Colonic mucosa (tissue), 4 donors: ENCODE measurements around the gene FRMPD1. TPM values are rescaled to one million over a fixed set of nuclear protein-coding genes. Genes with fewer than 3 reads are reported as not detected.

ENCODE experiments used
- DNase-seq: peaks from one replicate; pipeline ENCODE4 v3.0.0-alpha.2; 2020
- H3K27ac ChIP-seq: fragments of 200-600 bp; one replicate; pipeline ENCODE4 v1.8.0; 2021
- H3K27me3 ChIP-seq: fragments of 200-600 bp; one replicate; pipeline ENCODE4 v1.8.0; 2021
- H3K36me3 ChIP-seq: fragments of 200-600 bp; one replicate; pipeline ENCODE4 v1.8.0; 2021
- H3K4me1 ChIP-seq: fragments of 200-600 bp; one replicate; pipeline ENCODE4 v1.8.0; 2021; ENCODE audit warnings: mild to moderate bottlenecking
- H3K4me3 ChIP-seq: fragments of 200-600 bp; one replicate; pipeline ENCODE4 v1.8.0; 2021
- H3K9ac ChIP-seq, 2 donors: one replicate each; pipeline ENCODE4 v1.7.0; 2013; ENCODE audit warnings: control low read depth in 2 of 2, low read depth in 2 of 2, low read length in 2 of 2
- H3K9me3 ChIP-seq: fragments of 200-600 bp; one replicate; pipeline ENCODE4 v1.8.0; 2021
- intact Hi-C: fragments of 100-400 bp; cut with DNase I; formaldehyde crosslinking; loops from one replicate; pipeline ENCODE4 v1.14.1; 2022
- total RNA-seq, 2 donors: library from RNA; stranded (reverse); fragmentation: NEBNext Ultra II Directional in 1 of 2; extraction: Animal tissue kit (Norgen Biotek cat#: 25700) in 1 of 2; gene quantifications; one replicate each; pipeline ENCODE4 v1.2.1, GENCODE V29; 2021
- TF ChIP-seq, protein P1 (sequence below): fragments of 200-600 bp; IDR thresholded peaks from one replicate; pipeline ENCODE4 v1.8.0; 2022; ENCODE audit warnings: antibody characterized with exemption, mild to moderate bottlenecking
- donor health status: healthy.
- donor health status: DM: no; HTN: no; CAD: no.
- donor health status: DM: no; HTN: no; CAD: no.

FRMPD1 gene
- total RNA-seq, 2 donors from 2014 or later = 0.08 to 0.35 TPM

DNA sequence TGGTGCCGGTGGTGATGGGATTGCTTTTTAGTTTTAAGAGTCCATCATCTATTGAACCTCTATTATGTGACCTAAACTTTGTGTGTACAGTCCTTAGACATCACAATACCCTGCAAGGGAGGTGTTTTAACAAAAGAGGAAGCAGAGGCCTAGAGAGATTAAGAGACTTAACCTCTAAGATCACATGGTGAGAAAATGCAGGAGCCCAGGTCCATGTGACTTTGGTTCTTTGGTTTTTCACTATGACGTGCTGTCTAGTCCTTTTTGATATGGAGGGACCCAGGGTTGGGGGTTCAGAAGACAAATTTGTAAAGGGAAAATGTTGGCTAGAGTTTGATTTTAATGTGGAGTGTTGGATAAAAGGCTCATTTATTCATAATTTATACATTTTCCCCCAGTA is 68.8 kb downstream of the FRMPD1 start:
- Histone ChIP-seq H3K9me3 (no peaks in the 10 kb centered on the region), H3K36me3 (no peaks in the 10 kb centered on the region), H3K4me1 (no peaks in the 10 kb centered on the region), H3K9ac (no peak overlapping the region), H3K4me3 (no peak overlapping the region), H3K27me3 (no peaks in the 10 kb centered on the region), H3K27ac (no peak overlapping the region)
- intact Hi-C loops = no loop called here
- TF ChIP-seq, protein P1, sequence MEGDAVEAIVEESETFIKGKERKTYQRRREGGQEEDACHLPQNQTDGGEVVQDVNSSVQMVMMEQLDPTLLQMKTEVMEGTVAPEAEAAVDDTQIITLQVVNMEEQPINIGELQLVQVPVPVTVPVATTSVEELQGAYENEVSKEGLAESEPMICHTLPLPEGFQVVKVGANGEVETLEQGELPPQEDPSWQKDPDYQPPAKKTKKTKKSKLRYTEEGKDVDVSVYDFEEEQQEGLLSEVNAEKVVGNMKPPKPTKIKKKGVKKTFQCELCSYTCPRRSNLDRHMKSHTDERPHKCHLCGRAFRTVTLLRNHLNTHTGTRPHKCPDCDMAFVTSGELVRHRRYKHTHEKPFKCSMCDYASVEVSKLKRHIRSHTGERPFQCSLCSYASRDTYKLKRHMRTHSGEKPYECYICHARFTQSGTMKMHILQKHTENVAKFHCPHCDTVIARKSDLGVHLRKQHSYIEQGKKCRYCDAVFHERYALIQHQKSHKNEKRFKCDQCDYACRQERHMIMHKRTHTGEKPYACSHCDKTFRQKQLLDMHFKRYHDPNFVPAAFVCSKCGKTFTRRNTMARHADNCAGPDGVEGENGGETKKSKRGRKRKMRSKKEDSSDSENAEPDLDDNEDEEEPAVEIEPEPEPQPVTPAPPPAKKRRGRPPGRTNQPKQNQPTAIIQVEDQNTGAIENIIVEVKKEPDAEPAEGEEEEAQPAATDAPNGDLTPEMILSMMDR = no peak
- no peak for DNase-seq

DNA sequence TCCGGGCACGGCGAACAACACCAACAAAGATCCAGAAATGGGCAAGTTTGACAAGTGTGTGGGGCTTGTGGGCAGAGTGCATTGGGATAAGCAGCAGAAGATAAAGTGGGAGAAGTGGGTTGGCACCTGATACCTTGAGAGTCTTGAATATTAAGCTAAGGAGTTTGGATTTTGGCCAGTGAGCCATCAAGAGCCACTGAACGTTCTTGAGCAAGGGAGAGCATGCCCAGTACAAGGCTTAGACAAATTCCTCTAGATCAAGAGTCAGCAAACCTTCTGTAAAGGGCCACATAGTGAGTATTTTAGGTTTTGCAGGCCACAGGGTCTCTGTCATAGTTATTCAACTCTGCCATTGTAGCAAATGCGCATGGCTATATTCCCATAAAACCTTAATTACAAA is 76.3 kb downstream of the FRMPD1 start:
- H3K36me3 ChIP-seq = no peaks in the 10 kb centered on the region
- no peak overlapping the region for H3K4me3 ChIP-seq
- H3K9ac ChIP-seq = no peak overlapping the region
- no peaks in the 10 kb centered on the region for H3K9me3 ChIP-seq
- TF ChIP-seq, protein P1 = no peak
- no peaks in the 10 kb centered on the region for H3K4me1 ChIP-seq
- DNase-seq = no peak
- no peak overlapping the region for H3K27ac ChIP-seq
- intact Hi-C loops = no loop called here
- H3K27me3 ChIP-seq = no peaks in the 10 kb centered on the region

DNA sequence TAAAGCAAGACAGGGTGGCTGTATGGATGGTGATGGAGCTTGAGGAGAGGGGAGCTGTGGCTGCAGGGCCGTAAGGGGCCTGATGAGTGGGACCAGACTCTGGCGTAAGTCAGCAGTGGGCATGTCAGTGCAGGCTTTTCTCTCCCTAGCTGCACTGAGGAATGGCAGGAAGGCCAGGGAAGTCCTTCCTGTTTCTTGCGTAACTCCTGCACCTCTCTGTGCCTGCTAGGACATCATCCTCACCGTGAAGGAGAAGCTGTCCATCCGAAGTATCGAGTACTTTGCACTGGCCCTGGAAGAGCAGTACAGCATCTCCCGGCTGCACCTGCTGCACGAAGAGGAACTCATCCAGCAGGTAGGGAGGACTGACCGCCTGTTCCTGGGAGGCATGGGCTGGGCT is 78.7 kb downstream of the FRMPD1 start:
- Histone ChIP-seq H3K9me3 (no peaks in the 10 kb centered on the region), H3K4me1 (no peaks in the 10 kb centered on the region), H3K27ac (no peak overlapping the region), H3K4me3 (no peak overlapping the region), H3K27me3 (no peaks in the 10 kb centered on the region), H3K36me3 (no peaks in the 10 kb centered on the region), H3K9ac (no peak overlapping the region)
- intact Hi-C loops = no loop called here
- no peak for DNase-seq
- TF ChIP-seq, protein P1 = no peak

DNA sequence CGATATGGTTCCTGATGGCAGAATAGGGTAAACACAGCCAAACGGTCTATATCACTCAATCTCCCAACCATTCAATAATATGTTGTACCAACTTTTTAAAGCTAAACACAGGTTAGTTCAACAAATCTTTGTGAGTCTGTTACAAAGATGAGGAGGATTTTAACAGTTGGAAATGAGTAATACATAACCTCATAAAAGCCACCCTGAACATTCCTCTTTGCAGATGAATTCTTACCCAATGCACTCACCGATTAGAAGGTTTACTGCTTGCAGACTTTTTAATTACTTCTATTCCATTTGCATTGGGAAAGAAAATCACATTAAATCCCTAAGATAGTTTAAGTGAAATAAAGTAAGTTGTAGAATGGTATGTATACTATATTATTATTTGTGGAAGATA is 79.5 kb downstream of the FRMPD1 start:
- no peak overlapping the region for H3K27ac ChIP-seq

DNA sequence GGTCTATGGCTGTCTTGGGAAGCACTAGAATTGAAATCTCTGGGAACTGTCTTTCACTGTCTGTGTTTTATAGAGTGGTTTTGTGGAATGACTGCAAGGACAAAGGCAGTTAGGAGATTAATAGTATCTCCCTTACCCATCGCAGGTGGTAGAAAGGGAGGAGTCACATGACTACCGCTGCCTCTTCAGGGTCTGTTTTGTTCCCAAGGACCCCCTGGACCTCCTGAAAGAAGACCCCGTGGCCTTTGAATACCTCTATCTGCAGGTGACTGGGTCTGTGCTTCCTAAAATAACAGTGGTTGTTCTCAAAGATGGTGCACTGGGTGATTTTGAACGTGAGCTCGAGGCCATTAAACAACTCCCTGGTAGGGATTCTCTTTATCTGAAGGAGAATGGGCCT is 80.1 kb downstream of the FRMPD1 start:
- no peak for DNase-seq
- Histone ChIP-seq H3K27me3 (no peaks in the 10 kb centered on the region), H3K9me3 (no peaks in the 10 kb centered on the region), H3K36me3 (no peaks in the 10 kb centered on the region), H3K27ac (no peak overlapping the region), H3K4me1 (no peaks in the 10 kb centered on the region), H3K4me3 (no peak overlapping the region), H3K9ac (no peak overlapping the region)
- TF ChIP-seq, protein P1 = no peak
- intact Hi-C loops = no loop called here

More for the DNA sequence above, 79.5 kb downstream of the FRMPD1 start:
- DNase-seq = no peak
- H3K9ac ChIP-seq = no peak overlapping the region
- no peaks in the 10 kb centered on the region for H3K27me3 ChIP-seq
- H3K4me1 ChIP-seq = no peaks in the 10 kb centered on the region
- TF ChIP-seq, protein P1 = no peak
- no peaks in the 10 kb centered on the region for H3K36me3 ChIP-seq
- no peaks in the 10 kb centered on the region for H3K9me3 ChIP-seq
- H3K4me3 ChIP-seq = no peak overlapping the region
- intact Hi-C loops = no loop called here
